Endothelial cell of hepatic sinusoid (primary cell): Measurements from ENCODE around the gene ZNF101.
"Not testable (repeated sequence)": the region's sequence is repeated elsewhere in the genome, so short reads cannot be mapped to it uniquely, and the experiment has no call there.

Experiments
- in situ Hi-C: cut with HindIII; loops from 2 replicates; pipeline ENCODE4 v1.10.0; 2017; ENCODE audit warnings: low sequenced_read_pairs

The ZNF101 gene

GRCh38 chr19:19659646-19660245, 8.9 kb upstream of the ZNF101 start:
- in situ Hi-C loops, result loop anchor here (5.0 kb wide), 2 partner anchors 67 to 127 kb away; no protein-coding TSS in a partner anchor

GRCh38 chr19:19661141-19661674, 7.4 kb upstream of the ZNF101 start:
- in situ Hi-C loops, result loop anchor here (5.0 kb wide), 2 partner anchors 69 to 129 kb away; no protein-coding TSS in a partner anchor

GRCh38 chr19:19661675-19662251, 6.9 kb upstream of the ZNF101 start:
- in situ Hi-C loops, result loop anchor here (5.0 kb wide), 2 partner anchors 69 to 129 kb away; no protein-coding TSS in a partner anchor

GRCh38 chr19:19662344-19662743, 6.3 kb upstream of the ZNF101 start:
- in situ Hi-C loops, result loop anchor here (5.0 kb wide), 2 partner anchors 70 to 130 kb away; no protein-coding TSS in a partner anchor

- in situ Hi-C loops, result loop anchor here (5.0 kb wide), 2 partner anchors 71 to 131 kb away; no protein-coding TSS in a partner anchor
Observed at GRCh38 chr19:19662871-19663255, 5.8 kb upstream of the ZNF101 start.

GRCh38 chr19:19663256-19664120, 5.2 kb upstream of the ZNF101 start, which contains the start of gene ATP13A1:
Gene ATP13A1 (minus strand): TSS chr19:19663676. CDS start chr19:19663666, 10 bp downstream.
- in situ Hi-C loops, result loop anchor here (5.0 kb wide), 2 partner anchors 71 to 131 kb away; no protein-coding TSS in a partner anchor

- in situ Hi-C loops, result not testable (repeated sequence)
Observed at GRCh38 chr19:19665420-19665948, 3.2 kb upstream of the ZNF101 start.

DNA sequence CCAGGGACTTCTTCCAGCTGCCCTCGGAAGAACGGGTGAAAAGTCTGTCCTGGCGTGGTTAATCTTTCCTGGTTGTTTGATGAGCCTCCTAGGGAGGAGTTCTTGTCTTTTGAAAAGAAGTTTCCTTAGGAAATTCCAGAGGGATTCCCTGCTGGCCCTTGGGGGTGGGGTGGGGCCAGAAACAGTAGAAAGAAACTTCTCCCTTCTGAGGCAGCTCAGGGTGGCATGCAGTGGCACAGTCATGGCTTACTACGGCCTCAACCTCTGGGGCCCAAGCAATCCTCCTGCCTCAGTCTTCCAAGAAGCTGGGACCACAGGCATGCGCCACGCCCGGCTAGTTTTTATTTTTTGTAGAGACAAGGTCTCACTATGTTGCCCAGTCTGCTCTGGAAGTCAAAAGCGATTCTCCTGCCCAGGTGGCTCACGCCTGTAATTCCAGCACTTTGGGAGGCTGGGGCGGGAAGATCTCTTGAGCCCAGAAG, 1.5 kb downstream of the ZNF101 start:
- in situ Hi-C loops, result no loop called here

DNA sequence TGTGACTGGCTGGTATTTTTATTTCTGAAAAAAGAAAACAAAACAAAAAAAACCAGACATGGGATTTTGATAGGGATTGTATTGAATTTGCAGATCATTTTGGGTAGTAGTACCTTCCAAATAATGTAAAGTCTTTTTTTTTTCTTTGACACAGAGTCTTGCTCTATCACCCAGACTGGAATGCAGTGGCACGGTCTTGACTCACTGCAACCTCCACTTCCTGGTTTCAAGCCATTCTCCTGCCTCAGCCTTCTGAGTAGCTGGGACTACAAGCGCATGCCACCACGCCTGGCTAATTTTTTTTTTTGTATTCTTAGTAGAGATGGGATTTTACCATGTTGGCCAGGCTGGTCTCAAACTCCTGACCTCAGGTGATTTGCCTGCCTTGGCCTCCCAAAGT, 4.2 kb downstream of the ZNF101 start:
- in situ Hi-C loops, result no loop called here

DNA sequence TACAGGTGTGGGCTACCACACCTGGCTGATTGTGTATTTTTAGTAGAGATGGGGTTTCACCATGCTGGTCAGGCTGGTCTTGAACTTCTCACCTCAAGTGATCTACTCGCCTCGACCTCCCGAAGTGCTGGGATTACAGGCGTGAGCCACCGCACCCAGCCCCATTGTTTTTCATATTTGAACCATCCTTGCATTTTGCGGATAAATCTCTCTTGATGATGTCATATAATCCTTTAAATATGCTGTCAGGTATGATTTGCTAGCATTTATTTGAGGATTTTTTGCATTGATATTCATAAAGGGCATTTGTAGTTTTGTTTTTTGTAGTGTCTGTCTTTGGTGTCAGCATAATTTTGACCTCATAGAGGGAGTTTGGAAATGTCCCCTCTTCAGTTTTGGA, 5.7 kb downstream of the ZNF101 start:
- in situ Hi-C loops, result no loop called here

- in situ Hi-C loops, result no loop called here
Observed at GRCh38 chr19:19677579-19677978, 8.9 kb downstream of the ZNF101 start.

- in situ Hi-C loops, result no loop called here
Observed at GRCh38 chr19:19679176-19680073, 10.8 kb downstream of the ZNF101 start.

GRCh38 chr19:19686119-19686518, 17.5 kb downstream of the ZNF101 start:
- in situ Hi-C loops, result not testable (repeated sequence)

DNA sequence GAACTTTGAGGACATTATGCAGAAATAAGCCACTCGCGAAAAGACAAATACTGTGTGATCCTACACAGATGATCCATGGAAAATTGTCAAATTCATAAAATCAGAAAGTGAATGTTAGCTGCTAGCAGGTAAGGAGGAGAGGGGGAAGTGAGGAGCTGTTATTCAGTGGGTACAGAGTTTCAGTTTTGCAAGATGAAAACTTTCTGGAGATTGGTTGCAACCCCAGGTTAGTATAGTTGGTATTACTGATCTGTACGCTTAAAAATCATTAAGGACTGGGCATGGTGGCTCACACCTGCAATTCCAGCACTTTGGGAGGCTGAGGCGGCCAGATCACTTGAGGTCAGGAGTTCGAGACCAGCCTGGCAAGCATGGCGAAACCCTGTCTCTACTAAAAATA, 17.9 kb downstream of the ZNF101 start:
- in situ Hi-C loops, result no loop called here

DNA sequence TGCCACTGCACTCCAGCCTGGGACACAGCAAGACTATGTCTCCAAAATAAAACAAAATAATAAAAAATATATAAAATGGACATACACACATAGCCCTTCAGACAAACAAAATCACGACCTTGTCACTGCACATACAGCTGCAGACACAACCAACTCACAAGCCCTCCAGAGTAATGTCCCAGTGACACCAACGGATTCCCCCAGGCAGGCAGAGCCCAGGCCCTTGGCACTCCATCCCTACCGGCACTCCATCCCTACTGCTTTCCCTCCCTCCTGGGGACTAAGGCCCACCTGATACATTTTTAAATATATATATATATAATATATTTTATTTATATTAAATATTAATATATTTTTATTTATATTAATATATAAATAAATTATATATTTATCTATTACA, 18.5 kb downstream of the ZNF101 start:
- in situ Hi-C loops, result no loop called here

DNA sequence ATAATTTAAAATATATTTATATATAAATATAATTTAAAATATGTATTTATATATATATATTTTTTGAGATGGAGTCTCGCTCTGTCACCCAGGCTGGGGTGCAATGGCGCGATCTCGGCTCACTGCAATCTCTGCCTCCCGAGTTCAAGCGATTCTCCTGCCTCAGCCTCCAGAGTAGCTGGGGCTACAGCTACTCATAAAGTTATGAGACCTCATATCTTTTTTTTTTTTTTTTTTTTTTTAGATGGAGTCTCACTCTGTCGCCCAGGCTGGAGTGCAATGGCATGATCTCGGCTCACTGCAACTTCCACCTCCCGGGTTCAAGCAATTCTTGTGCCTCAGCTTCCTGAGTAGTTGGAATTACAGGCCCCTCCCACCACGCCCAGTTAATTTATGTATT, 20.4 kb downstream of the ZNF101 start:
- in situ Hi-C loops, result not testable (repeated sequence)

DNA sequence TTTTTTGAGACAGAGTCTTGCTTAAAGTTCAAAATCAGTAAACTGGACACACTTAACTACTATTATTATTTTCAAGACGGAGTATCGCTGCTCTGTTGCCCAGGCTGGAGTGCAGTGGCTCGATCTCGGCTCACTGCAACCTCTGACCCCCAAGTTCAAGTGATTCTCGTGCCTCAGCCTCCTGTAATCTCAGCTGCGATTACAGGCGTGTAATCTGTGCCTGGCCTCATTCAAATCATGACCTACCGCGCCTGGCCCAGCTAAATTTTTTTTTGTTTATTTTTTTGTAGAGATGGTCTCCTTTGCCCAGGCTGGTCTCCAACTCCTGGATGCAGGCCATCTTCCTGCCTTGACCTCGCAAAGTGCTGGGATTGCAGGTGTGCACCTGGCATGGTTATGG, 23.0 kb downstream of the ZNF101 start:
- in situ Hi-C loops, result no loop called here

GRCh38 chr19:19696386-19696785, 27.7 kb downstream of the ZNF101 start:
- in situ Hi-C loops, result no loop called here

GRCh38 chr19:19697589-19697988, 28.9 kb downstream of the ZNF101 start:
- in situ Hi-C loops, result no loop called here

- in situ Hi-C loops, result not testable (repeated sequence)
Observed at GRCh38 chr19:19700493-19700892, 31.9 kb downstream of the ZNF101 start.
